ENCODE data around the gene PTPRB. TPM values are rescaled to one million over a fixed set of nuclear protein-coding genes. Genes with fewer than 3 reads are reported as not detected.

Gene PTPRB
- total and polyA plus RNA-seq, 2 donors (not counting 3 experiments of a cell fraction or from before 2014, with no cell fraction given), result 64.1 to 151 TPM

DNA sequence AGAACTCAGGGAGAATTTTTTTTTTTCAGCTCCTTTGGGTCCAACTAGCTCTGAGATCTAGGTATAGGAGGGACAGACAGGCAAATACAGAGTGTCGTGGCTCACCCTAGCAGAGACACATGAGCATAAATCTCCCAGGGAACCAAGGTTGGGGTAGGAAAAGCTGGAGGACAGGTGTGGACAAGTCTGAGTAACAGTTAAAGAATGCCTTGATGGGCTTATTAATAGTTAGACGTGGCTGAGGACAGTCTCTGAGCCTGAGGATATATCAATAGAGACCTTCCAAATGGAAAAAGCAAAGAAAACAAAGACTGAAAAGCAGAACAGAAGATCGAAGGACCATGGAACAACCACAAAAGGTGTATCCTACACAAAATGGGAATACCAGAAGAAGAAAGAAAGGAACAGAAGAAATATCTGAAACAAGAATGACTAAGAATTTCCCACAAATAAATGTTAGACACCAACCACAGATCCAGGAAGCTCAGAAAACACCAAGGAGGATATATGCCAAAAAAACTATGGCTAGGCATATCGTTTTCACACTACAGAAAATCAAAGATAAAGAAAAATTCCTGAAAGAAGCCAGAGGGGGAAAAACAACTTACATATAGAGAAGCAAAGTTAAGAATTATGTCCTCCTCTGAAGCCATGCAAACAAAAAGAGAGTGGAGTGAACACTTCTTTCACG, 80.9 kb downstream of the PTPRB start:
- no peak overlapping the region for H3K27ac ChIP-seq (ENCODE audit: insufficient read depth, low read depth, low read length)
- no peaks in the 10 kb centered on the region for H4K20me1 ChIP-seq (replicated peaks; ENCODE audit: control insufficient read depth, extremely low read depth, insufficient read depth, low read length)
- H3K4me2 ChIP-seq (ENCODE audit: insufficient read depth, low read length), result no peak overlapping the region
- TF ChIP-seq POLR2A (IDR thresholded peaks at IDR 0.05; ENCODE audit: low read depth, low read length), result no peak
- no peak overlapping the region for H2AFZ ChIP-seq (ENCODE audit: low read depth, low read length)
- no TSS peak for BruUV-seq (replicated peaks)
- no peaks in the 10 kb centered on the region for H3K27me3 ChIP-seq (ENCODE audit: control insufficient read depth in 2 of 2, insufficient read depth in 2 of 2, low read length in 2 of 2)
- no peak overlapping the region for H3K9ac ChIP-seq (replicated peaks; ENCODE audit: extremely low read depth, insufficient read depth, low read length)
- no peak overlapping the region for H3K4me3 ChIP-seq (replicated peaks in 1 of 3; ENCODE audit: insufficient read depth in 1 of 3, low read depth in 1 of 3, low read length in 3 of 3)
- H3K9me1 ChIP-seq (replicated peaks; ENCODE audit: control insufficient read depth, extremely low read depth, insufficient read depth, low read length), result no peaks in the 10 kb centered on the region
- H3K36me3 ChIP-seq (ENCODE audit: control insufficient read depth in 2 of 2, extremely low read depth in 1 of 2, insufficient read depth in 2 of 2, low read length in 2 of 2), result peaks cover 57 to 78% of the 10 kb centered on the region in 2 experiments
- no peak for DNase-seq (ENCODE audit: low read depth, low spot score)
- ChIA-PET POLR2A (no interaction called here), CTCF (interaction anchor here (1.3 to 2.7 kb wide), 3 partner anchors 20 to 677 kb away, joined by 4 to 10 read pairs (median 5); no protein-coding TSS in a partner anchor)
- peaks cover 2% of the 10 kb centered on the region for H3K4me1 ChIP-seq (ENCODE audit: control insufficient read depth, extremely low read depth, insufficient read depth, low read length)
- intact Hi-C loops (cut with micrococcal nuclease) (no loop called here), dilution Hi-C loops (cut with MboI; ENCODE audit: extremely low pct_ligation_motif_present, low sequenced_read_pairs) (no loop called here)
- H3K9me3 ChIP-seq (replicated peaks; ENCODE audit: control insufficient read depth, insufficient read depth, low read length), result no peaks in the 10 kb centered on the region
- no peak for FAIRE-seq
- peaks cover 2% of the 10 kb centered on the region for H3K79me2 ChIP-seq (ENCODE audit: control insufficient read depth, insufficient read depth, low read length)

DNA sequence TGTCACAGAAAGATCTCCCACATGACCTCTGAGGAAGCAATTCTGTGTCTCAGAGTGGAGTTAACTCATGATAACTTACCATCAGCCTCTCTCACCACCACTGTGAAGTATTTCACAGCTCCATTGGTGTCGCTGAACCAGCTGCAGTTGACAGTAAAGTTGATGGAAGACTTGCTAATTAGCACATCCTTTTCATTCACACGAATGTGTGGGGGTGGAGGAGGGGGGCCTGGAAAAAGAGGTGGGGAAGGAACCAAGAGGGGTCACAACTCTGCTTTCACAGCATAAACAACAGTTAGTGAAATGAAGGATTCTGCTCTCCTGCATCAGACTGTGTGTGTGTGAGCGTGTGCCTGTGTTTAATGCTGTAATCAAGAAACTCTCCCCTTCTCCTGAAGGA, 82.1 kb downstream of the PTPRB start:
- Histone ChIP-seq H3K4me3 (replicated peaks in 1 of 3; ENCODE audit: insufficient read depth in 1 of 3, low read depth in 1 of 3, low read length in 3 of 3) (no peak overlapping the region), H3K9me3 (replicated peaks; ENCODE audit: control insufficient read depth, insufficient read depth, low read length) (no peaks in the 10 kb centered on the region), H3K4me1 (ENCODE audit: control insufficient read depth, extremely low read depth, insufficient read depth, low read length) (peaks cover 11% of the 10 kb centered on the region), H4K20me1 (replicated peaks; ENCODE audit: control insufficient read depth, extremely low read depth, insufficient read depth, low read length) (no peaks in the 10 kb centered on the region), H2AFZ (ENCODE audit: low read depth, low read length) (no peak overlapping the region), H3K27me3 (ENCODE audit: control insufficient read depth in 2 of 2, insufficient read depth in 2 of 2, low read length in 2 of 2) (no peaks in the 10 kb centered on the region), H3K4me2 (ENCODE audit: insufficient read depth, low read length) (no peak overlapping the region), H3K27ac (ENCODE audit: insufficient read depth, low read depth, low read length) (no peak overlapping the region), H3K36me3 (ENCODE audit: control insufficient read depth in 2 of 2, extremely low read depth in 1 of 2, insufficient read depth in 2 of 2, low read length in 2 of 2) (peaks cover 52 to 73% of the 10 kb centered on the region in 2 experiments), H3K9ac (replicated peaks; ENCODE audit: extremely low read depth, insufficient read depth, low read length) (no peak overlapping the region), H3K9me1 (replicated peaks; ENCODE audit: control insufficient read depth, extremely low read depth, insufficient read depth, low read length) (no peaks in the 10 kb centered on the region), H3K79me2 (ENCODE audit: control insufficient read depth, insufficient read depth, low read length) (peaks cover 2% of the 10 kb centered on the region)
- no peak for TF ChIP-seq POLR2A (IDR thresholded peaks at IDR 0.05; ENCODE audit: low read depth, low read length)
- no peak for TF ChIP-seq POLR2AphosphoS5 (IDR thresholded peaks at IDR 0.05; ENCODE audit: insufficient read depth, low read depth, low read length)
- TF ChIP-seq GATA2 (IDR thresholded peaks at IDR 0.05; ENCODE audit: insufficient read depth, insufficient read length, low read depth, low read length), result no peak
- TF ChIP-seq, protein P1, sequence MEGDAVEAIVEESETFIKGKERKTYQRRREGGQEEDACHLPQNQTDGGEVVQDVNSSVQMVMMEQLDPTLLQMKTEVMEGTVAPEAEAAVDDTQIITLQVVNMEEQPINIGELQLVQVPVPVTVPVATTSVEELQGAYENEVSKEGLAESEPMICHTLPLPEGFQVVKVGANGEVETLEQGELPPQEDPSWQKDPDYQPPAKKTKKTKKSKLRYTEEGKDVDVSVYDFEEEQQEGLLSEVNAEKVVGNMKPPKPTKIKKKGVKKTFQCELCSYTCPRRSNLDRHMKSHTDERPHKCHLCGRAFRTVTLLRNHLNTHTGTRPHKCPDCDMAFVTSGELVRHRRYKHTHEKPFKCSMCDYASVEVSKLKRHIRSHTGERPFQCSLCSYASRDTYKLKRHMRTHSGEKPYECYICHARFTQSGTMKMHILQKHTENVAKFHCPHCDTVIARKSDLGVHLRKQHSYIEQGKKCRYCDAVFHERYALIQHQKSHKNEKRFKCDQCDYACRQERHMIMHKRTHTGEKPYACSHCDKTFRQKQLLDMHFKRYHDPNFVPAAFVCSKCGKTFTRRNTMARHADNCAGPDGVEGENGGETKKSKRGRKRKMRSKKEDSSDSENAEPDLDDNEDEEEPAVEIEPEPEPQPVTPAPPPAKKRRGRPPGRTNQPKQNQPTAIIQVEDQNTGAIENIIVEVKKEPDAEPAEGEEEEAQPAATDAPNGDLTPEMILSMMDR (IDR thresholded peaks at IDR 0.05; ENCODE audit: extremely low read depth in 1 of 2, insufficient read depth in 1 of 2, low read depth in 1 of 2, low read length in 2 of 2), result no peak
- TF ChIP-seq FOS (IDR thresholded peaks at IDR 0.05; ENCODE audit: borderline replicate concordance, insufficient read depth, low read length), result no peak
- TF ChIP-seq MYC (IDR thresholded peaks at IDR 0.05; ENCODE audit: low read depth, low read length), result no peak
- TF ChIP-seq EZH2 (IDR thresholded peaks at IDR 0.05; ENCODE audit: borderline replicate concordance, low read depth, low read length, severe bottlenecking), result no peak
- TF ChIP-seq JUN (IDR thresholded peaks at IDR 0.05; ENCODE audit: borderline replicate concordance, insufficient read depth, insufficient read length, low read depth), result no peak
- TF ChIP-seq, protein P2, sequence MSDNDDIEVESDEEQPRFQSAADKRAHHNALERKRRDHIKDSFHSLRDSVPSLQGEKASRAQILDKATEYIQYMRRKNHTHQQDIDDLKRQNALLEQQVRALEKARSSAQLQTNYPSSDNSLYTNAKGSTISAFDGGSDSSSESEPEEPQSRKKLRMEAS (IDR thresholded peaks at IDR 0.05; ENCODE audit: insufficient read depth, insufficient read length), result no peak
- POLR2A ChIA-PET, result interaction anchor here (0.6 kb wide), 1 partner anchor 9 kb away, joined by 6 read pairs; no protein-coding TSS in a partner anchor
- dilution Hi-C loops (cut with MboI; ENCODE audit: extremely low pct_ligation_motif_present, low sequenced_read_pairs) (no loop called here), intact Hi-C loops (cut with micrococcal nuclease) (no loop called here)
- DNase-seq (ENCODE audit: low read depth, low spot score), result no peak
- no TSS peak for BruUV-seq (replicated peaks)
- no peak for FAIRE-seq
- CTCF ChIA-PET, result interaction anchor here (1.0 to 1.8 kb wide), 2 partner anchors 29 to 775 kb away, joined by 3 to 4 read pairs; no protein-coding TSS in a partner anchor
